SU-DHL-6 (cell line): ENCODE data around the gene HEATR1.

Experiments
- H2AFZ ChIP-seq: fragments of 200-600 bp; sonication (generic); 2 replicates; pipeline ENCODE4 v1.6.1; 2014; ENCODE audit warnings: low read depth, mild to moderate bottlenecking, moderate library complexity, mixed read lengths, antibody characterized with exemption, low read length; ENCODE audit not compliant: severe bottlenecking
- H3F3A ChIP-seq: fragments of 200-600 bp; shearing (Covaris generic); 2 replicates; pipeline ENCODE4 v1.6.0; 2016; ENCODE audit warnings: antibody characterized with exemption, mild to moderate bottlenecking; ENCODE audit not compliant: insufficient read depth
- H3K27ac ChIP-seq: fragments of 200-600 bp; sonication (generic); 2 replicates; pipeline ENCODE4 v1.5.1; 2016; ENCODE audit warnings: low read depth, mild to moderate bottlenecking, low read length, moderate library complexity, mixed read lengths
- H3K27me3 ChIP-seq: fragments of 200-600 bp; sonication (generic), shearing (Covaris generic); 2 replicates; pipeline ENCODE4 v1.6.0; 2014; ENCODE audit warnings: mild to moderate bottlenecking, low read length
- H3K36me3 ChIP-seq: fragments of 200-600 bp; sonication (generic); 2 replicates; pipeline ENCODE4 v1.6.1; 2014; ENCODE audit warnings: mild to moderate bottlenecking, low read length, mixed read lengths
- H3K4me2 ChIP-seq: fragments of 300-600, 200-600 bp; shearing (Covaris generic), sonication (generic); 2 replicates; pipeline ENCODE4 v1.6.0; 2014; ENCODE audit warnings: low read length, low read depth, mild to moderate bottlenecking; ENCODE audit not compliant: poor library complexity, severe bottlenecking
- H3K4me3 ChIP-seq: fragments of 200-600 bp; sonication (generic); 2 replicates; pipeline ENCODE4 v1.5.1; 2014; ENCODE audit warnings: antibody characterized with exemption, low read length, mild to moderate bottlenecking, mixed read lengths; ENCODE audit not compliant: insufficient read depth, poor library complexity, severe bottlenecking
- H3K79me2 ChIP-seq: fragments of 200-600 bp; sonication (generic); 2 replicates; pipeline ENCODE4 v1.6.1; 2014; ENCODE audit warnings: mild to moderate bottlenecking, low read length, moderate library complexity; ENCODE audit not compliant: insufficient read depth
- H3K9ac ChIP-seq: fragments of 200-600 bp; sonication (generic); 2 replicates; pipeline ENCODE4 v1.7.0; 2014; ENCODE audit warnings: mild to moderate bottlenecking, low read length
- H3K9me2 ChIP-seq: fragments of 200-600 bp; sonication (generic); replicated peaks from 2 replicates; pipeline ENCODE4 v1.6.1; 2014; ENCODE audit warnings: low read length; ENCODE audit not compliant: insufficient read depth
- H3K9me3 ChIP-seq: fragments of 200-600 bp; sonication (generic); 2 replicates; pipeline ENCODE4 v1.6.1; 2014; ENCODE audit warnings: low read length, mixed read lengths; ENCODE audit not compliant: insufficient read depth
- H4K20me1 ChIP-seq: fragments of 200-600 bp; sonication (generic); 2 replicates; pipeline ENCODE4 v1.6.1; 2014; ENCODE audit warnings: low read depth, mild to moderate bottlenecking, antibody characterized with exemption, low read length, moderate library complexity, mixed read lengths
- EZH2phosphoT487 ChIP-seq: fragments of 200-600 bp; sonication (generic), shearing (Covaris generic); conservative IDR thresholded peaks from 2 replicates; pipeline ENCODE4 v1.6.1; 2018; ENCODE audit warnings: mild to moderate bottlenecking, antibody characterized with exemption, low read length, moderate library complexity, mixed read lengths
- TF ChIP-seq, protein P1 (sequence below): fragments of 200-600 bp; sonication (generic); IDR thresholded peaks from one replicate; pipeline ENCODE4 v1.5.1; 2017; ENCODE audit warnings: antibody characterized with exemption, mild to moderate bottlenecking, low read length, moderate library complexity; ENCODE audit not compliant: insufficient read depth, poor library complexity, severe bottlenecking

HEATR1 gene

DNA sequence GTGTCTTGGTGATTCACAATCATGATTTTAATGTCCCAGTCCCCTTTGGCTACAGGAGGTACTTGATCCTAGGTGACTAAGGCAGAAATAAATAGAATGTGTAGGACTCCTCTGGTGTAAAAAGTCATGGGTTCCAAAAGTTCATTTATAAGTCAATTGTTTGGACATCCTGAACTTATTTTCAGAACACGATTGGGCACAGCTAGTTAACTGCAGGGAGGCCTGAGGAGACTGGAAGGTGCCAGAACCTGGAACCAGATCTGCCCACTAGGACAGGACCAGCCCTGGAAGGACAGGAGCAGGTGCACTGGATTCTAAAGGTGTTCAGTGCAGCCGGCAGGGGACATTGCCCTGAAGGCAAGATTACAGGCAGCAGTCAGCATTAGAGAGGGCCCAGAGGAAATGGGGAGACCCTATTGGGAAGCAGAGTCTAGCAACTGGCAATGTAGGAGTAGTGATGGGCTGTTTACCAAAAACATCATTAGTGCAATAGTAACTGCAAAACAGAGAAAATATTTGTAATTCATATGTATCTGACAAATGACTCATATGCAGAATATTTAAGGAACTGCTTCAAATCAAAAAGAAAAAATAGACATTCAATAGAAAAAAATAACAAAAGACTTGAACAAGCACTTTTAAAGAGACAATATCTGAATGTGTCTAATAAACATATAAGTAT, 23.6 kb upstream of the HEATR1 start:
- Histone ChIP-seq H3K27me3 (no peaks in the 10 kb centered on the region), H2AFZ (no peak overlapping the region), H3K4me2 (no peak overlapping the region), H3F3A (no peaks in the 10 kb centered on the region), H3K4me3 (no peak overlapping the region), H3K9me3 (no peaks in the 10 kb centered on the region; the same call in 1 of the 2 replicates), H4K20me1 (no peaks in the 10 kb centered on the region), H3K27ac (no peak overlapping the region), H3K79me2 (no peaks in the 10 kb centered on the region), H3K36me3 (no peaks in the 10 kb centered on the region), H3K9ac (no peak overlapping the region), H3K9me2 (no peaks in the 10 kb centered on the region)
- TF ChIP-seq, protein P1, sequence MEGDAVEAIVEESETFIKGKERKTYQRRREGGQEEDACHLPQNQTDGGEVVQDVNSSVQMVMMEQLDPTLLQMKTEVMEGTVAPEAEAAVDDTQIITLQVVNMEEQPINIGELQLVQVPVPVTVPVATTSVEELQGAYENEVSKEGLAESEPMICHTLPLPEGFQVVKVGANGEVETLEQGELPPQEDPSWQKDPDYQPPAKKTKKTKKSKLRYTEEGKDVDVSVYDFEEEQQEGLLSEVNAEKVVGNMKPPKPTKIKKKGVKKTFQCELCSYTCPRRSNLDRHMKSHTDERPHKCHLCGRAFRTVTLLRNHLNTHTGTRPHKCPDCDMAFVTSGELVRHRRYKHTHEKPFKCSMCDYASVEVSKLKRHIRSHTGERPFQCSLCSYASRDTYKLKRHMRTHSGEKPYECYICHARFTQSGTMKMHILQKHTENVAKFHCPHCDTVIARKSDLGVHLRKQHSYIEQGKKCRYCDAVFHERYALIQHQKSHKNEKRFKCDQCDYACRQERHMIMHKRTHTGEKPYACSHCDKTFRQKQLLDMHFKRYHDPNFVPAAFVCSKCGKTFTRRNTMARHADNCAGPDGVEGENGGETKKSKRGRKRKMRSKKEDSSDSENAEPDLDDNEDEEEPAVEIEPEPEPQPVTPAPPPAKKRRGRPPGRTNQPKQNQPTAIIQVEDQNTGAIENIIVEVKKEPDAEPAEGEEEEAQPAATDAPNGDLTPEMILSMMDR, result no peak
- TF ChIP-seq EZH2phosphoT487, result no peak

DNA sequence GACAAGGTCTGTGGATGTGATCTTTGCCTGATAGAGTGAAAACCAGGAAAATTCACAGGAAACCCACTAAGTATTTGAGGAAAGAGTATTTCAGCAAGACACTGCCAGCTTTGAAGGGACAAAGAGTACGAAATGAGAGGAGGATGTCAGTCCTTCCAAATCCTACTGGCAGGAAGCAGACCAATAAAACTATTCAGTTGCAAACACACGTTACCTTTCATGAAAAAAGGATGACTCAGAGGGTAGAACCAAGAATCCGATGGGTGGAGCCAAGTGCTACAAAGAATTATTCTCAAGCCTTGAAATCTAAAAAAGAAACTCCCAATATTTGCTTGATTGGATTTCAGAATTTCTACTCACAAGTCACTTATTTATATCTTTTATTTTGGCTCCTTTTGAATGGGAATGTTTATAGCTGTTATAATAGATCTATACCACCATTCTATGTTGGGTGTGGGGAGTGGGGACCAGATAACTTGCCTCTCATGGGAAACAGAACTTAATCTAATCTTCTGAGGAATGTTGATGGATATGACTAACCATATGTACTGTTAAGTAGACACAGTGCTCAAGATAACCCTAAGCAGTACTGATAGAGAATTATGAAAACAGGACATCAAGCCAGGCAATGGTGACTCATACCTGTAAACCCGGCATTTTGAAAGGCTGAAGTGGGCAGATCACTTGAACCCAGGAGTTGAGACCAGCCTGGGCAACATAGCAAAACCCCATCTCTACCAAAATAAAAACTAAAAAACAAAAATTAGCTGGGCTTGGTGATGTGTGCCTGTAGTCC, 19.3 kb upstream of the HEATR1 start:
- no peak overlapping the region for H3K4me2 ChIP-seq
- no peak overlapping the region for H2AFZ ChIP-seq
- TF ChIP-seq EZH2phosphoT487, result no peak
- TF ChIP-seq, protein P1, result no peak
- no peaks in the 10 kb centered on the region for H3K79me2 ChIP-seq
- no peak overlapping the region for H3K9ac ChIP-seq
- no peak overlapping the region for H3K4me3 ChIP-seq
- H3K9me2 ChIP-seq, result no peaks in the 10 kb centered on the region
- no peak overlapping the region for H3K27ac ChIP-seq
- no peaks in the 10 kb centered on the region for H3F3A ChIP-seq
- H3K36me3 ChIP-seq, result no peaks in the 10 kb centered on the region
- no peaks in the 10 kb centered on the region; the same call in 1 of the 2 replicates for H3K9me3 ChIP-seq
- H4K20me1 ChIP-seq, result no peaks in the 10 kb centered on the region
- no peaks in the 10 kb centered on the region for H3K27me3 ChIP-seq

DNA sequence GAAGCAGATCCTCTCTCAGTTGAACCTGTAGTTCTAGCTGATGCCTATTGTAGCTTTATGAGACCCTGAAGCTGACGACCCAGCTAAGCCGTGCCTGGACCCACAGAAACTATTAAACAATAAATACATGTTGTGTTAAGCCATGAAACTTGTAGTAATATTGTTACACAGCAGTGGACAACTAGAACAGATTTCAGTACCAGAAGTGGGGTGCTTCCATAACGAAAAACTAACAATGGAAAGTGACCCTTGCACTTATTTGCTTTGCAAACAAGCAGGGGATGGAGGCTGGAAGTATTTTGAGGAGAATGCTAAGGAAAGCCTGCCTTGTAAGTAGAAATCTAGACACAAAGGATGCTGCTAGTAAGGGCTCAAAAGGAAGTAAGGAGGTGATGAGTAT, 18.1 kb upstream of the HEATR1 start:
- no peaks in the 10 kb centered on the region; the same call in 1 of the 2 replicates for H3K9me3 ChIP-seq
- no peaks in the 10 kb centered on the region for H3F3A ChIP-seq
- no peak for TF ChIP-seq EZH2phosphoT487
- TF ChIP-seq, protein P1, result no peak
- no peak overlapping the region for H3K4me3 ChIP-seq
- no peak overlapping the region for H2AFZ ChIP-seq
- no peaks in the 10 kb centered on the region for H3K27me3 ChIP-seq
- no peaks in the 10 kb centered on the region for H3K36me3 ChIP-seq
- H3K79me2 ChIP-seq, result no peaks in the 10 kb centered on the region
- no peak overlapping the region for H3K9ac ChIP-seq
- H3K27ac ChIP-seq, result no peak overlapping the region
- H3K4me2 ChIP-seq, result no peak overlapping the region
- no peaks in the 10 kb centered on the region for H3K9me2 ChIP-seq
- H4K20me1 ChIP-seq, result no peaks in the 10 kb centered on the region
